SK-N-MC (cell line): ENCODE measurements around the gene SKOR1.

Source experiments
- EZH2 ChIP-seq: fragments of 200-600 bp; sonication (generic); IDR thresholded peaks from one replicate; pipeline ENCODE4 v1.6.1; 2017; ENCODE audit warnings: antibody characterized with exemption
- FOXP2 ChIP-seq: optimal IDR thresholded peaks from 2 replicates; pipeline ENCODE3; 2011; ENCODE audit warnings: mild to moderate bottlenecking, moderate library complexity; ENCODE audit not compliant: insufficient read depth; ENCODE audit errors: extremely low read length, control extremely low read depth
- POLR2AphosphoS5 ChIP-seq: IDR thresholded peaks from 2 replicates; pipeline ENCODE4 v1.6.1; 2012; ENCODE audit warnings: mild to moderate bottlenecking, low read depth, low read length, borderline replicate concordance

- no peak for TF ChIP-seq POLR2AphosphoS5
- TF ChIP-seq EZH2, result no peak
- TF ChIP-seq FOXP2, result no peak
These were observed 40.5 kb downstream of the SKOR1 start for GRCh38 chr15:67865766-67866165.
